Mesodermal cell (in vitro differentiated cells): ENCODE measurements around the gene RHOBTB3.

Experiments used
- H3K27ac ChIP-seq: 2 replicates; pipeline ENCODE4 v1.7.0; 2013; ENCODE audit warnings: mild to moderate bottlenecking, low read depth, low read length, moderate library complexity; ENCODE audit not compliant: severe bottlenecking
- H3K36me3 ChIP-seq: 2 replicates; pipeline ENCODE4 v1.7.1; 2013; ENCODE audit warnings: mild to moderate bottlenecking, low read length, moderate library complexity; ENCODE audit not compliant: control insufficient read depth, insufficient read depth
- H3K4me1 ChIP-seq: one replicate; pipeline ENCODE4 v1.7.1; 2013; ENCODE audit warnings: mild to moderate bottlenecking, low read length; ENCODE audit not compliant: insufficient read depth, control insufficient read depth, poor library complexity, severe bottlenecking
- H3K4me3 ChIP-seq: 2 replicates; pipeline ENCODE4 v1.7.0; 2013; ENCODE audit warnings: low read length, control low read depth, mild to moderate bottlenecking; ENCODE audit not compliant: insufficient read depth, poor library complexity, severe bottlenecking; ENCODE audit errors: extremely low read depth
- H3K9me3 ChIP-seq: 2 replicates; pipeline ENCODE4 v1.7.1; 2013; ENCODE audit warnings: mild to moderate bottlenecking, low read length, moderate library complexity; ENCODE audit not compliant: control insufficient read depth
- WGBS, 2 experiments: methylation state at CpG; one replicate each; pipeline ENCODE4 v1.1.5; 2013; ENCODE audit warnings: missing lambda C conversion rate in 2 of 2; ENCODE audit not compliant: insufficient coverage in 2 of 2; 5-methylcytosine and 5-hydroxymethylcytosine counted together

The RHOBTB3 gene

DNA sequence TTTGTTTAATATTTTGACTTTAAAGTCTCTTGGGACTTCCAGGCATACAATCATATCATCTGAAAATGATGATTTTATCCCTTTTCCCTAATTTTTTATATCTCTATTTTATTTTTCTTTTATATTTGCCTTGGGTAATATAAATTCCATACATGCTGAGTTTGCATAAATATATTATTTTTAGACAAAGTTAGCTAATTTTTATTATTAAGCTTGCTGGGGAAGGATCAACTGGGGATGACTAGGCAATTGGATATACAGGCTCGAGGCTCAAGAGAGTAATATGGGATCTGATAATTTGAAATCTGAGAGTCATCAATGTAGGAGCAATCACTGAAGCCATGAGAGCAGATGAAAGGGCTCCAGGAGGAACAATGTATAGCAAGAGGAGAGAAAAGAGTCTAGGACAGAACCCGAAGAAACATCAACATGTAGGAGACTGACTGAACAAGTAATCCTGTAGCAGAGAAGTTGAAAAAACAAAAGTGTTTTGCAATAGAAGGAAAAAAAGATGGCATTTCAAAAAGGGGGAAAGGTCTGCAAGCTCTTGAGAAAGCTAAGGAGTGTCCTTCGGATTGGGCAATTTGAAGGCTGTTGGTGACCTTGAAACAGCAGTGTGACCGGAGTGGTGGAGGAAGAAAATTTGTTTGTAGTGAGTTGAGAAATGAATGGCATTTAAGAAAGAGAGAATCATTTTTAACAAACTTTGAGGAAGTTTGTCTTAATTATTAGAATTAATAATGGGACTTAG is 17.0 kb upstream of the RHOBTB3 start:
- Histone ChIP-seq H3K4me1 (peaks cover 37% of the 10 kb centered on the region), H3K36me3 (no peaks in the 10 kb centered on the region), H3K4me3 (no peak overlapping the region), H3K27ac (no peak overlapping the region), H3K9me3 (peaks cover 6% of the 10 kb centered on the region)
- WGBS, 2 experiments: 85 to 95% methylated on average over 4 of the region's 4 CpGs

DNA sequence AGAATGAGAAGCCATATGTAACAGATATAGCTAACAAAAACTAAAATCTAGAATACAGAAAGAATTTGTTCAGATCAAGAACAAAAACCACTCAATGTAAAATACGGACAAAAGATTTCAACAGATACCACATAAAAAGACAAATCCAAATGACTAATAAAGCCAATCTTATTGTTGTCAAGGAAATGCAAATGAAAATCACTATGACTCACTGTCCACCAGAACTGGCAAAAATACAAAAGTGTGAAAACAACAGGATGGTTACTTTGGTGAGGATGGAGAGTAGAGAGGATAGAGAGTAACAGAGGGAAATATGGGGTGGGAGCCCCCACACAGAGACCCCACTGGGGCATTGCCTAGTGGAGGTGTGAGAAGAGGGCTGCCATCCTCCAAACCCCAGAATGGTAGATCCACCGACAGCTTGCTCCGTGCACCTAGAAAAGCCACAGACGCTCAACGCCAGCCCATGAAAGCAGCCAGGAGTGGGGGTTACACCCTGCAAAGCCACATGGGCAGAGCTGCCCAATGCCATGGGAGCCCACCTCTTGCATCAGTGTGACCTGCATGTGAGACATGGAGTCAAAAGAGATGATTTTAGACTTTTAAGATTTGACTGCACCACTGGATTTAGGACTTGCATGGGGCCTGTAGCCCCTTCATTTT is 15.2 kb upstream of the RHOBTB3 start:
- H3K4me1 ChIP-seq: peaks cover 36% of the 10 kb centered on the region
- H3K4me3 ChIP-seq: no peak overlapping the region
- peaks cover 6% of the 10 kb centered on the region for H3K9me3 ChIP-seq
- no peaks in the 10 kb centered on the region for H3K36me3 ChIP-seq
- no peak overlapping the region for H3K27ac ChIP-seq
- 95 to 100% methylated on average over 4 of the region's 5 CpGs for WGBS, 2 experiments

DNA sequence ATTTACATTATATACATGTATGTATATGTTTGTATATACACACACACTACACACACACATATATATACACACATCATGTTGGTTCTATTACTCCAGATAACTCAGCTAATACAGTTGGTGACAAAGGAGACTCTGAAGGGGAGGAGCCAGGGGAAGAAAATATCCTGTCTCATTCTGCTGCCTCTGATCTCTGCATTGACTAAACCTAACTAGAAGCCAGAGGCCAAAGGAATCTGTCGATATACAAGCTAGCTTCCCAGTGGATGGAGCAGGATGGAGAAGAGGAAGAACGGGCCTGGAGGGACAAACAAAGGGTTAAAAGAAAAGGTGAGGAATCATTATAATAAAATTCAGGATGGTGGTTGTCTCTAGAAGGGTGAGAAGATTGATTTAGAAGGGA is 13.7 kb upstream of the RHOBTB3 start:
- H3K4me1 ChIP-seq: peaks cover 27% of the 10 kb centered on the region
- H3K36me3 ChIP-seq: no peaks in the 10 kb centered on the region

DNA sequence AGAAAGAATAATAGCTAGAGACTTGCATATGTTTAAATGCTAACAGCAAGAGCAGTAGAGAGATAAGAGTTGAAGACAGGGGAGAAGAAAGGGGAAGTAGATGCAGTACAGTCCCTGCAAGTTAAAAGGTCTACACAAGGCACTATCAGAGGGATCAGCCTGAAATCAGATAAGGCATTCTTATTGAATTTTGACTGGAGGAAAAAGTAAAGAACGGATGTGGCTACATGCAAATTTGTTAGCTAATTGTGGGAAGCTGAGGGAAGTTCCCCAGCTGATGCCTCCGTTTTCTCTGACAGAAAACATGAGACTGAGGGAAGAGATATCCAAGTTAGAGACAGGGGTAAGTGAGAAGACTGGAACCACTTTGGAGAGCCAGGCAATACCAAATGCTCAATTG is 12.9 kb upstream of the RHOBTB3 start:
- 6 to 22% methylated on average over 2 of the region's 2 CpGs for WGBS, 2 experiments
- H3K9me3 ChIP-seq: peaks cover 6% of the 10 kb centered on the region
- no peaks in the 10 kb centered on the region for H3K36me3 ChIP-seq
- peaks cover 26% of the 10 kb centered on the region for H3K4me1 ChIP-seq
- H3K4me3 ChIP-seq: no peak overlapping the region
- peak overlapping the region; percentile 50 for H3K27ac ChIP-seq

More for the DNA sequence above, 13.7 kb upstream of the RHOBTB3 start:
- WGBS, 2 experiments: 68 to 92% methylated on average over 2 of the region's 2 CpGs
- no peak overlapping the region for H3K4me3 ChIP-seq
- H3K27ac ChIP-seq: no peak overlapping the region
- H3K9me3 ChIP-seq: peaks cover 6% of the 10 kb centered on the region

DNA sequence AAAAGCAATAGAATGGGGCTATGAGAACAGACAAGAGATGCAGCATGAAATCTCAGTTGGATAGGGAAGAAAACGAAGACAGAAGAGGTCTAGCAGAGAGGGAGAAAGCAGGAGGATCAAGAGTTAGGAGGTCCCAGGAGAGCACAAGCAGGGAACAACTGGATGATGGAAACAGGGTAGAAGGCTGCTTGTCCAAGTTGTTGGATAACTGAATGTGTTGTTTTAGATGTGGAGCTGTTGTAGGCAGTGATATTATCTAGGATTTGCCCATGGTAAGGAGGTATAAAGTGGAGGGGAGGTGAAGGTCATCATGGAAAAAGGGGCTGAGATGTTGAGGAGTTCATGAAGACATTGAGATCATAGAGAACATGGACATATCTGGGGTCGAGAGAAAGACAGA is 12.4 kb upstream of the RHOBTB3 start:
- Histone ChIP-seq H3K9me3 (peaks cover 6% of the 10 kb centered on the region), H3K27ac (peak overlapping the region; percentile 50)
- 87 to 96% methylated on average over 2 of the region's 2 CpGs for WGBS, 2 experiments

DNA sequence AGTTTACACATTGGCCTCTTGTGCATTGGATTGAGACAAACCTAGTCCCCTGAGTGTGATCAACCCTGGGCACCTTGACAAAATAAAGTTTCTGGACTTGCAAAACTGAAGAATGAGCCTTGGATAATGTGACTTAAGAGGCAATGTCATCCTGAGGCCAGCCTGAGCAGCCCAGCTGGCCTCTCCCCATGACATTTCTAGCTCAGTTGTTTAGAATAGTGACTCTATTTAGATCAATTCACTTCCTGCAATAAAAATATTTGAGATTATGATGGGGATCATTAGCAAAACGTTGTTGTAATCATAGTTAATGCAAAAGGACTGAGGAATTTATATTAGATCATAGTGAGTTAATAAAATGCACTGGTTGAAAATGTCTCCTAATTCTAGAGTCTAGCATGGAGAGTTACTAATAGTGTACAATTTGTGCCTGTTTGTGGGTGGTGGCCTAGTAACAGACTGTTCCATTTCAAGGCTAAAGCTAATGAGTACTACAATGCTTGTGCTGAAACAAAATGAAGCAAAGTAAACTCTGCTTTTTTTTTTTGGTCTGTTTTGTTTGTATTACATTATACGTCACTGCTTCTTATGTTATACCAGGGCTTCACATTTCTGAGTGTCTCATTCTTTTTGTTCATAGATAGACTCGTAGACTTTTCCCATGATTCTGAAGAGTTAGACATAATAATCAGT is 10.9 kb upstream of the RHOBTB3 start:
- Histone ChIP-seq H3K27ac (no peak overlapping the region), H3K36me3 (no peaks in the 10 kb centered on the region)

More for the DNA sequence above, 12.4 kb upstream of the RHOBTB3 start:
- peaks cover 31% of the 10 kb centered on the region for H3K4me1 ChIP-seq
- H3K4me3 ChIP-seq: peak overlapping the region; percentile 6
- no peaks in the 10 kb centered on the region for H3K36me3 ChIP-seq

DNA sequence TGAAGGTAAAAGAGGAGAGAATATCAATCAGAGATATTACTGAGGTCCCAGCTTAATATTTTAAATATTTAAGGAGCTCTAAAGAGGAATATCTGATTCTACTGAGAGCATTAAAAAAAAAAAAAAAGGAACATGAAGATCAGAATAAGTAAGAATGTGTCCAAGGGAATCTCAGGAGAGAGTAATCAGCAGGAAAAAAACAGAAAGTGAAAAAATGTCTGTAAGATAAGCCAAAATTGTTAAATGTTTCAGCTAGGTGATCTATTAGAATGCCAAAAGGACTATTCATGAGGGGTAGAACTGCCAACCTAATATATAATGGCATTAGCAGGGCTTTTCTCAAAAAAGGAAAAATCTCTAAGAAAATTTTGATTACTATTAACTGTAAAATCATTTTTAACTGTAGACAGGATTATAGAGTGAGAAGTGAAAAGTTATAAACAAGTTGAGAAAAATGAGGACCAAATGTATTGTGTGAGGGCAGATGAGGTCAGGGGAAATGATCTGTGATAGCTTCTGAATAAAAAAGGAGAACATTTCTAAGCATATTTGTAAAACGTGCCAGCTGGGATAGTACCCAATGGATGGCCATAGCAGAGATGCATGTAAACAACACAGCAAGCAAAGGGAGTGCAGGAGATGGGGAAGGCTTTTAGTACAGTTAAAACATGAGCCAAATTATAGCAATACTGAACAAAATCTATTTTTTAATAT is 9.4 kb upstream of the RHOBTB3 start:
- Histone ChIP-seq H3K36me3 (no peaks in the 10 kb centered on the region), H3K4me3 (no peak overlapping the region), H3K4me1 (peaks cover 40% of the 10 kb centered on the region), H3K27ac (no peak overlapping the region), H3K9me3 (no peaks in the 10 kb centered on the region)
- 67% methylated on average over 1 of the region's 1 CpG; no CpG with 5 or more reads in 1 of the 2 experiments for WGBS, 2 experiments

More for the DNA sequence above, 10.9 kb upstream of the RHOBTB3 start:
- H3K4me3 ChIP-seq: no peak overlapping the region
- 86% methylated on average over 2 of the region's 3 CpGs; no CpG with 5 or more reads in 1 of the 2 experiments for WGBS, 2 experiments
- H3K4me1 ChIP-seq: peaks cover 32% of the 10 kb centered on the region
- H3K9me3 ChIP-seq: no peaks in the 10 kb centered on the region

DNA sequence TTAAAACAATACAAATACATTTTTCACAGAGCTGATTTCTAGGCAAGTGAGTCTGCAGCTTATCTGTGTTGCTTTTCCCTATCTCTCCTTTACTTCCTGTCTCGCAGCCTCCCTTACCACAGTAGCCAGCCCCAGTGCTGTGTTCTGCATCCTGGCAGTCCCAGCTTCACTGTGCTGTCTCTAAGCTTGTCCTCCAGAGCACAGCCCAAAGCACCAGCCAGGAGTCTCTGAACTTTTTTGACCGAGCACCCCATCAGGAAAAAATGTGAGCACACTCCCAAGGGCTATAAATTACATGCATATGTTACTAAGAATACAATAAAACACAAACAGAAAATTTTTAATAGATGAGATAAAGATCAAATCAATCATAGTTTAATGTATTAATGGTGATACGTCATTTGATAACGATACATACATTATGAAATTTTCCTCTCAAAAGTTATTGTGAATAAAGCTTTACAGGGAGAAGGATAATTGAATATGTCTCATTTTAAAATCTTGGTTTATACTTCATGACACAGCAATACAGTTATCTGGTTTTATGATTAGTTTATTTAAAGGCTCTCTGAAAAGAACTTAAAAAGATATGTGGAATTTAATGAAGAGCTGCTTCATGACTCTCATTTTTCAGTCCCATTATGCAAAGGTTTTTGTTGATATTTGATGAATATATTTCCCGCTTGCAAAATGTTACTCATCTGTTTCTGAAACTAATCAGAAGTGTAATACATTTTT is 7.3 kb upstream of the RHOBTB3 start:
- Histone ChIP-seq H3K9me3 (no peaks in the 10 kb centered on the region), H3K36me3 (no peaks in the 10 kb centered on the region), H3K4me3 (no peak overlapping the region), H3K4me1 (peaks cover 42% of the 10 kb centered on the region), H3K27ac (peak overlapping the region; percentile 60)
- 10 to 44% methylated on average over 1 of the region's 5 CpGs for WGBS, 2 experiments

DNA sequence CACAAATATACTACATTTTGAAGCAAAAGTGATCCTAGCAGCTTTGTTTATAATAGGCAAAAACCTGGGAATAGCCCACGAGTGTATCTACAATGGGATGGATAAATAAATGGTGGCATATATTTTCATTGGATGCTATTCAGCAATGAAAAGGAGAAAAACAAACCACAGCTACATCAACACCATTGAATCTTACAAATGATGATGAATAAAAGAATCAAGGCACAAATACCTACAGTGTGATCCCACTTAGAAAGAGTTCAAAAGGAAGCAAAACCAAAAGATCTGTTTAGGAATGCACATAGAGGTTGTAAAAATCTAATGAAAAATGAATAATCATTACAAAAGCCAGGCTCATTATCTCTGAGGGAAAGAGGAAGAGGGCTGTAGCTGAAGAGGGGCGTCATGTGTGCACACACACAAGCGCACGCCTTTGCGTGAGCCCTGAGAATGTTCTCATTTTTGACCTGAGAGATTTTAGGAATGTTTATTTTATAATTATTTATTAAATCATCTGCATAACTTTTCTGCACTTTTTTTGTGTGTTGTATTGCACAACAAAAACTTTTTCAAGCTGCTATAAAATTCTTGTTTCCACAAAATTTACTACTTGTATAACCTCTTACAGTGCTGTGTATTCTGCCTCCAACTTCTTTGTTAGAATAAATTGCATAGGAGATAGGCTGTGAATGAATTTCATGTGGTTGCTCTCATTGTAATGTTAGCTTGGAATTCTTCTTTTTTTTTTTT is 5.9 kb upstream of the RHOBTB3 start:
- no peak overlapping the region for H3K4me3 ChIP-seq
- no CpG with 5 or more reads among the region's 5 CpGs for WGBS, 2 experiments
- no peak overlapping the region for H3K27ac ChIP-seq
- no peaks in the 10 kb centered on the region for H3K36me3 ChIP-seq
- peaks cover 50% of the 10 kb centered on the region for H3K4me1 ChIP-seq
- H3K9me3 ChIP-seq: no peaks in the 10 kb centered on the region
